BJ (cell line): ENCODE measurements around the gene DCAF8. TPM values are rescaled to one million over a fixed set of nuclear protein-coding genes. Genes with fewer than 3 reads are reported as not detected.

Experiments used
- CTCF ChIA-PET: fragments of 350-600 bp; formaldehyde crosslinking; extraction: SDS; loops from one replicate; lab custom pipeline; 2021; ENCODE audit warnings: antibody characterized with exemption, inconsistent platforms; lab: Yijun Ruan, JAX
- POLR2A ChIA-PET: fragments of 300-600 bp; sonication (Branson Sonifier 250); formaldehyde crosslinking; extraction: SDS; loops from one replicate; lab custom pipeline; 2021; ENCODE audit warnings: antibody characterized with exemption; lab: Charles Lee
- DNase-seq: peaks from one replicate; pipeline ENCODE4 v3.0.0-alpha.2; 2011; ENCODE audit warnings: low read depth
- H3K27me3 ChIP-seq: 2 replicates; pipeline ENCODE4 v1.6.0; 2011; ENCODE audit warnings: low read length; ENCODE audit not compliant: control insufficient read depth, insufficient read depth
- H3K36me3 ChIP-seq: 2 replicates; pipeline ENCODE4 v1.5.1; 2011; ENCODE audit warnings: low read length; ENCODE audit not compliant: control insufficient read depth, insufficient read depth
- H3K4me3 ChIP-seq: 2 replicates; pipeline ENCODE4 v1.5.1; 2011; ENCODE audit warnings: low read depth, mild to moderate bottlenecking, control low read depth, low read length
- CTCF ChIP-seq: IDR thresholded peaks from 2 replicates; pipeline ENCODE4 v1.5.1; 2011; ENCODE audit warnings: low read depth, mild to moderate bottlenecking, control low read depth, inconsistent platforms, low read length, moderate library complexity; ENCODE audit not compliant: insufficient read depth
- polyA plus RNA-seq: library from polyadenylated mRNA; depleted of rRNA; stranded (reverse); fragments of >200 nt; gene quantifications from 2 replicates; pipeline ENCODE4 v1.2.3, GENCODE V29; 2011

The DCAF8 gene
- polyA plus RNA-seq, 1 experiment = 84.0 TPM

DNA sequence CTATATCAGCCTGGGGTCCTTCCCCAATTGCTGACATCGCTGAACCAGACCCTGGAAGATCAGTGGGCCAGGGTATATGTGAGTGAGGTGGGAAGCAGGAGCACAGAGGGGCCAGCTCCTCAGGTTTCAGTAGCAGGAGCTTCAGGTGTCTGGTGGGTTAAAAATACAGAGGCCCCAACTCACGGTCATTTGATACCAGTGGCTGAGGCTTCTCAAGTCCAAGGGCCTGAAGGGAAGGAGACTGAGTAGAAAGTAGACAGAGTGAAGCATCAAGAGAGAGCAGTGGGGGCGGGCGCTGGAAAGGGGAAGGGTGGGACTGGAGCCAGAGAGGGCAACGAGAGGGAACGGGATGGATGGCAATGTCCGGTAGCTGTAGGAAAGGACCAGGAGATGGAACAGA lies 74.0 kb downstream of the DCAF8 start:
- no peak for DNase-seq
- Histone ChIP-seq H3K27me3 (peaks cover 1% of the 10 kb centered on the region), H3K36me3 (no peaks in the 10 kb centered on the region), H3K4me3 (no peak overlapping the region)
- CTCF ChIA-PET = interaction anchor here (0.7 to 6.1 kb wide), 5 partner anchors 37 to 102 kb away, joined by 3 to 98 read pairs (median 4); no protein-coding TSS in a partner anchor
- POLR2A ChIA-PET = no interaction called here
- no peak for TF ChIP-seq CTCF

DNA sequence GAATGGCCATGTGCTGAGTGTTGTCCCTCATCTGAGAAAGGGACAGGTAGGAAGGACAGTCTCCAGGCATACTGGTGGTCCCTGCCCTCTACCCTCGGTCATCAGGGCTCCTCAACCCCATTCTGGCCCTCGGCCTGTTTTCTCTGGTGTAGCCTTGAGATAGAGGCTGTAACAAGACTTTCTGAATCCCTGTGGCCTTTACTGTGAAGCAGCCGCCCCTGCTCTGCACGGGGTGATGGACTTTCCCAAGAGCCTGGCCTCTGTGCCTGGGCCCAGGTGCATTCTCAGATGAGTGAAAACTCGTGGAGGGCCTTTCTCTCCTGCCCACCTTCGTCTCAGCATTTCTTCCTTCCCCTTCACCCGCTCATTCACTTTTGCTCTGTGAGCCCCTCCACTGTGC lies 74.9 kb downstream of the DCAF8 start:
- POLR2A ChIA-PET = no interaction called here
- TF ChIP-seq CTCF = no peak
- no peaks in the 10 kb centered on the region for H3K36me3 ChIP-seq
- DNase-seq = no peak
- CTCF ChIA-PET = interaction anchor here (1.2 to 2.7 kb wide), 3 partner anchors 34 to 87 kb away, joined by 3 to 16 read pairs (median 5); no protein-coding TSS in a partner anchor
- H3K27me3 ChIP-seq = peaks cover 1% of the 10 kb centered on the region
- H3K4me3 ChIP-seq = no peak overlapping the region

DNA sequence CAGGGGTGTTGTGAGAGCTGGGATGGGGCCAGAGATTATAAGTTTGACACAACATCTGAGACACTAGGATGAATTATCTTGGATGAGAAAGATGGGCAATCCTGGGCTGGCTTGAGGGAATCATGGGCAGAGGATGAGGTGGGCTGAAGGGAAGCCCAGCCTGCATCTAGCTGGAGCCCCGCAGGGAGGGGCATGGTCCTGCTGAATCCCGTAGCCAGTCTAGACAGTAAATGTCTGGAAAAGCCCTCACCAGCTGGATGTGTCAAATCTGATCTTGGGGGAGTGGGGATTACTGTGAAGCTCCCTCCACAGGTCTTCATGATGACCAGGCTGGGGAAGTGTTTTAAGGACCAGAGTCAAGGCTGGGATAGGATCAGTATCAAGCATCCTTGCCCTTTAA lies 75.6 kb downstream of the DCAF8 start:
- no peak for TF ChIP-seq CTCF
- no peaks in the 10 kb centered on the region for H3K36me3 ChIP-seq
- CTCF ChIA-PET = interaction anchor here (1.0 to 2.7 kb wide), 3 partner anchors 35 to 86 kb away, joined by 3 to 16 read pairs (median 5); no protein-coding TSS in a partner anchor
- DNase-seq = no peak
- peaks cover 1% of the 10 kb centered on the region for H3K27me3 ChIP-seq
- POLR2A ChIA-PET = no interaction called here
- no peak overlapping the region for H3K4me3 ChIP-seq

GRCh38 chr1:160186246-160186645 lies 76.1 kb downstream of the DCAF8 start:
- H3K27me3 ChIP-seq = peaks cover 1% of the 10 kb centered on the region
- H3K36me3 ChIP-seq = no peaks in the 10 kb centered on the region
- no peak for TF ChIP-seq CTCF
- ChIA-PET POLR2A (no interaction called here), CTCF (interaction anchor here (1.0 to 2.7 kb wide), 3 partner anchors 35 to 85 kb away, joined by 3 to 16 read pairs (median 5); no protein-coding TSS in a partner anchor)
- no peak for DNase-seq
- no peak overlapping the region for H3K4me3 ChIP-seq

DNA sequence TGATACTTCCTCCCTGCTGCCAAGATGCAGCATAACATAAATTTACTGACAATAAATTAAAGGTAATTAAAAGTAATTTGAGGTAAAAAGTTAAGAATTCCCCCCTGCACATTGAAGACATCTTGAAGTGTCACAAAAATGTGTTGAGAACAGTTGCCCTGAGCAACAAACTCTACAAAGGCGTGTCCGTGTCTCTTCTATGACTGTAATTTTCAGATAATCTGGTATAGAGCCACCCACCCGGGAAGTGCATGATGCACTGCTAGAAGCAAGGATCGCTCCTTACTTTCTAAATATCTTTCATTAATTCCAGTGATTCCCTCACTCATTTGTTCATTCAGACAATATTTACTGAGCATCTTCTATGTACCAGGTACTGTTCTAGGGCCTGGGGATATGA lies 83.0 kb downstream of the DCAF8 start:
- Histone ChIP-seq H3K36me3 (no peaks in the 10 kb centered on the region), H3K27me3 (peaks cover 2% of the 10 kb centered on the region), H3K4me3 (no peak overlapping the region)
- ChIA-PET CTCF (interaction anchor here (2.6 kb wide), 1 partner anchor 13 kb away, joined by 16 read pairs; no protein-coding TSS in a partner anchor), POLR2A (no interaction called here)
- DNase-seq = no peak
- no peak for TF ChIP-seq CTCF
